WTC11 (cell line): ENCODE results near the gene SECTM1. TPM values are rescaled to one million over a fixed set of nuclear protein-coding genes. Genes with fewer than 3 reads are reported as not detected.

Experiments
- ATAC-seq: fragments of 200-7000 bp; cut with Tn5 transposase; 2 replicates; pipeline ENCODE4 v1.10.0; 2021; ENCODE audit warnings: mild to moderate bottlenecking, moderate library complexity
- CTCF ChIA-PET: fragments of 300-600 bp; sonication (Branson Sonifier 250); formaldehyde crosslinking; loops from one replicate; lab custom pipeline; 2021; ENCODE audit warnings: antibody characterized with exemption; lab: Charles Lee
- POLR2A ChIA-PET: fragments of 350-600 bp; sonication (Branson Sonifier 250); formaldehyde crosslinking; loops from one replicate; lab custom pipeline; 2021; ENCODE audit warnings: antibody characterized with exemption; lab: Charles Lee
- DNase-seq: peaks from one replicate; pipeline ENCODE4 v3.0.0; 2021; ENCODE audit warnings: low spot score
- H3K27ac Mint-ChIP-seq: 2 replicates; pipeline ENCODE4 v1.8.0; 2021; ENCODE audit warnings: mixed read lengths
- H3K27me3 Mint-ChIP-seq: 2 replicates; pipeline ENCODE4 v1.8.0; 2021; ENCODE audit warnings: low read depth, mild to moderate bottlenecking, moderate library complexity, mixed read lengths
- H3K36me3 Mint-ChIP-seq: 2 replicates; pipeline ENCODE4 v1.8.0; 2021; ENCODE audit warnings: mixed read lengths
- H3K4me1 Mint-ChIP-seq: 2 replicates; pipeline ENCODE4 v1.8.0; 2022; ENCODE audit warnings: mixed read lengths
- H3K4me3 Mint-ChIP-seq: 2 replicates; pipeline ENCODE4 v1.8.0; 2021; ENCODE audit warnings: mild to moderate bottlenecking, moderate library complexity, mixed read lengths
- H3K9me3 Mint-ChIP-seq: 2 replicates; pipeline ENCODE4 v1.8.0; 2021; ENCODE audit warnings: mixed read lengths
- AR ChIP-seq: fragments of 250-450 bp; sonication (Bioruptor Pico); IDR thresholded peaks from 2 replicates; pipeline ENCODE4 v1.9.0; 2021; ENCODE audit warnings: mild to moderate bottlenecking
- ATF6 ChIP-seq: sonication (generic); formaldehyde crosslinking; IDR thresholded peaks from 2 replicates; pipeline ENCODE4 v1.8.1; 2023; ENCODE audit warnings: mild to moderate bottlenecking, missing genetic modification reagents
- CBFB ChIP-seq: sonication (generic); formaldehyde crosslinking; IDR thresholded peaks from 2 replicates; pipeline ENCODE4 v1.8.1; 2022; ENCODE audit warnings: mild to moderate bottlenecking, low read depth, missing genetic modification reagents
- E2F1 ChIP-seq: sonication (generic); formaldehyde crosslinking; IDR thresholded peaks from 2 replicates; pipeline ENCODE4 v1.8.0; 2022; ENCODE audit warnings: mild to moderate bottlenecking, missing genetic modification reagents
- E2F4 ChIP-seq: sonication (generic); formaldehyde crosslinking; IDR thresholded peaks from 2 replicates; pipeline ENCODE4 v1.8.1; 2022; ENCODE audit warnings: low read depth, mild to moderate bottlenecking, moderate library complexity, missing genetic modification reagents, borderline replicate concordance
- ERG ChIP-seq: fragments of 250-450 bp; sonication (Bioruptor Pico); IDR thresholded peaks from 2 replicates; pipeline ENCODE4 v1.8.0; 2021; ENCODE audit warnings: mild to moderate bottlenecking
- IRF1 ChIP-seq: sonication (generic); formaldehyde crosslinking; IDR thresholded peaks from 2 replicates; pipeline ENCODE4 v1.8.0; 2023; ENCODE audit warnings: missing genetic modification reagents
- JAZF1 ChIP-seq: fragments of 250-450 bp; sonication (Bioruptor Pico); IDR thresholded peaks from 2 replicates; pipeline ENCODE4 v1.9.0; 2021; ENCODE audit warnings: moderate library complexity, mild to moderate bottlenecking, inconsistent platforms
- MAX ChIP-seq: sonication (generic); formaldehyde crosslinking; IDR thresholded peaks from 2 replicates; pipeline ENCODE4 v1.8.0; 2022; ENCODE audit warnings: mild to moderate bottlenecking, missing genetic modification reagents
- NFATC4 ChIP-seq: fragments of 250-450 bp; sonication (Bioruptor Pico); IDR thresholded peaks from 2 replicates; pipeline ENCODE4 v1.9.0; 2021; ENCODE audit warnings: mild to moderate bottlenecking
- NFE2L1 ChIP-seq: sonication (generic); formaldehyde crosslinking; IDR thresholded peaks from 2 replicates; pipeline ENCODE4 v1.8.1; 2023; ENCODE audit warnings: missing genetic modification reagents
- NR1H2 ChIP-seq: sonication (generic); formaldehyde crosslinking; IDR thresholded peaks from 2 replicates; pipeline ENCODE4 v1.9.0; 2021; ENCODE audit warnings: mild to moderate bottlenecking, moderate library complexity, missing genetic modification reagents
- SOX15 ChIP-seq: fragments of 250-450 bp; sonication (Bioruptor Pico); IDR thresholded peaks from 2 replicates; pipeline ENCODE4 v1.9.0; 2021; ENCODE audit warnings: mild to moderate bottlenecking
- TCF7 ChIP-seq: sonication (generic); formaldehyde crosslinking; IDR thresholded peaks from 2 replicates; pipeline ENCODE4 v1.8.0; 2022; ENCODE audit warnings: mild to moderate bottlenecking, low read depth, missing genetic modification reagents, moderate library complexity
- ZBTB43 ChIP-seq: sonication (generic); formaldehyde crosslinking; IDR thresholded peaks from 2 replicates; pipeline ENCODE4 v1.8.1; 2023; ENCODE audit warnings: mild to moderate bottlenecking, missing genetic modification reagents
- ZNF423 ChIP-seq: fragments of 250-450 bp; sonication (Bioruptor Pico); IDR thresholded peaks from 2 replicates; pipeline ENCODE4 v2.1.2; 2022; ENCODE audit warnings: mild to moderate bottlenecking, moderate library complexity
- ZNF532 ChIP-seq: fragments of 250-450 bp; sonication (Bioruptor Pico); IDR thresholded peaks from 2 replicates; pipeline ENCODE4 v1.9.0; 2021; ENCODE audit warnings: mild to moderate bottlenecking, borderline replicate concordance
- ZNF671 ChIP-seq: fragments of 250-450 bp; sonication (Bioruptor Pico); IDR thresholded peaks from 2 replicates; pipeline ENCODE4 v1.8.0; 2021; ENCODE audit warnings: mild to moderate bottlenecking
- total RNA-seq: library from RNA; stranded (reverse); gene quantifications from 3 replicates; pipeline ENCODE4 v1.2.3, GENCODE V29; 2021

SECTM1 gene
- total RNA-seq, 1 experiment from 2014 or later = 0.22 TPM

- H3K4me1 Mint-ChIP-seq = 0 out of 2 replicates have a peak, but pooled peaks cover 2% of the 10 kb centered on the region
- no peak for ATAC-seq
- H3K36me3 Mint-ChIP-seq = no peaks in the 10 kb centered on the region
- ChIA-PET POLR2A (no interaction called here), CTCF (no interaction called here)
- H3K27ac Mint-ChIP-seq = no peak overlapping the region
- peaks cover 6% of the 10 kb centered on the region; the same call in 1 of the 2 replicates for H3K27me3 Mint-ChIP-seq
- no peak for TF ChIP-seq JAZF1
- no peak for TF ChIP-seq SOX15 (CRISPR knock-in tag)
- no peak for TF ChIP-seq E2F4
- TF ChIP-seq ZBTB43 = no peak
- TF ChIP-seq NR1H2 = no peak
- TF ChIP-seq ATF6 = no peak
- no peak for TF ChIP-seq MAX (CRISPR knock-in tag)
- no peak for TF ChIP-seq AR (CRISPR knock-in tag)
- TF ChIP-seq ZNF532 = no peak
- no peak for TF ChIP-seq NFATC4 (CRISPR knock-in tag)
- TF ChIP-seq TCF7 (CRISPR knock-in tag) = no peak
- no peak for TF ChIP-seq ZNF423 (CRISPR knock-in tag)
- no peak for TF ChIP-seq E2F1 (CRISPR knock-in tag)
- no peak for TF ChIP-seq ZNF671 (CRISPR knock-in tag)
- no peak for TF ChIP-seq IRF1
- no peak for TF ChIP-seq NFE2L1
- no peak for TF ChIP-seq CBFB (CRISPR knock-in tag)
- TF ChIP-seq ERG = no peak
- H3K9me3 Mint-ChIP-seq = peaks cover 10% of the 10 kb centered on the region
- no peak for DNase-seq
- H3K4me3 Mint-ChIP-seq = no peak overlapping the region
Observed at GRCh38 chr17:82287013-82287867, 46.3 kb downstream of the SECTM1 start.
